ENCODE measurements around the gene ADAP1.

ADAP1 gene

DNA sequence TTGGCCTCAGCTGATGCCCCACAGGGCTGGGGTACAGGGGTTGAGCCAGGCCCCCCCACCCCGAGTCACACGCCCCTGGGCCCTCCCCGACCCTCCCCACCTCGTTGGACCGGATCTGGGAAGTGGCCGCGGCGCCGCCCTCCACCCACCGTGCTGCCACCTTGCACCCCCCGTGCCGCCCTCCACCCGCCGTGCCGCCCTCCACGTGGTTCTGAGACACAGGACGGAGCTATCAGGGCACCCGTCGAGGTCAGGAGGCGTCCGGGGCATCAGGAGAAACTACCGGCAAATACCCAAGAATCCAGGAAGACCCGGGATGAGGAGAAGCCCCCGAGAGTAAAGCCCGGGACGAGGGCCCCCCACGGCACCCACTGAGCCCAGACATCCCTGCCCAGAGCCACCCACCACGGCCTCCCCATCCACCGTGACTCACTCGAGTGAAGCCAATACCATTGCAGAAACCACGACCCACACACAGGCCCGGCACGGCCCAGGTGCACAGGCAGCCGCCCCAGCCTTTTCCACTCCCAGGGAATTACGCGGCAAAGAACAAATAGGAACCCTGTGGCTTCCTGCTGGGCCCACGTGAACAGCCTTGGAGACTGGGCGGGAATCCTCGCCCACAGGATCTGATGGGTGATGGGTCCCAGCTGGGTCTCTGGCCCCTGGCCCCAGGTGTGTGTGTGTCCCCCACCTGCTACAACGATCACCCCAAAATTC lies 34.0 kb downstream of the ADAP1 start:
- H3K4me3 ChIP-seq (ENCODE audit: low read depth, low read length): no peak overlapping the region
- no peak for DNase-seq (ENCODE audit: low read depth)
- TF ChIP-seq, protein P1, sequence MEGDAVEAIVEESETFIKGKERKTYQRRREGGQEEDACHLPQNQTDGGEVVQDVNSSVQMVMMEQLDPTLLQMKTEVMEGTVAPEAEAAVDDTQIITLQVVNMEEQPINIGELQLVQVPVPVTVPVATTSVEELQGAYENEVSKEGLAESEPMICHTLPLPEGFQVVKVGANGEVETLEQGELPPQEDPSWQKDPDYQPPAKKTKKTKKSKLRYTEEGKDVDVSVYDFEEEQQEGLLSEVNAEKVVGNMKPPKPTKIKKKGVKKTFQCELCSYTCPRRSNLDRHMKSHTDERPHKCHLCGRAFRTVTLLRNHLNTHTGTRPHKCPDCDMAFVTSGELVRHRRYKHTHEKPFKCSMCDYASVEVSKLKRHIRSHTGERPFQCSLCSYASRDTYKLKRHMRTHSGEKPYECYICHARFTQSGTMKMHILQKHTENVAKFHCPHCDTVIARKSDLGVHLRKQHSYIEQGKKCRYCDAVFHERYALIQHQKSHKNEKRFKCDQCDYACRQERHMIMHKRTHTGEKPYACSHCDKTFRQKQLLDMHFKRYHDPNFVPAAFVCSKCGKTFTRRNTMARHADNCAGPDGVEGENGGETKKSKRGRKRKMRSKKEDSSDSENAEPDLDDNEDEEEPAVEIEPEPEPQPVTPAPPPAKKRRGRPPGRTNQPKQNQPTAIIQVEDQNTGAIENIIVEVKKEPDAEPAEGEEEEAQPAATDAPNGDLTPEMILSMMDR (IDR thresholded peaks at IDR 0.05; ENCODE audit: insufficient read depth, low read depth, low read length, missing control alignments): no peak

DNA sequence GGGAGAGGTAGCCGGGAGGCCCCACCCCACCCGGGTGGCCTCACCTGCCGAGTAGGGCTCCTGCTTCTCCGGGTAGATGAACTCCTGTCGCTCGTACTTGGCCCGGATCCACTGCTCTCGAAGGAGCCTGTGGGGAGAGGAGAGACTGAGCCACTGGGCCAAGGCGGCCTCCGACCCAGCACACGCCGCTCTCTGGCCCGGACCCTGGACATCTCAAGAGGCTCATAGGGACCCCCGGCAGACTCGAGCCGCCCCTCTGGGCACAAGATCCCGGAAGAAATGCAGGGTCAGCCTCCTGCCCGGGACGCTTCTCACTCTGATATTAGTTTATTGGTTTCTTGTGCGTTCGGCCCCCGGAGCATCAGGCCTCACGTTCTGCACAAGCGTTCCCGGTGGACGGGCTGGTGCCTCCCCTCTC lies 34.5 kb downstream of the ADAP1 start:
- TF ChIP-seq, protein P1 (IDR thresholded peaks at IDR 0.05; ENCODE audit: insufficient read depth, low read depth, low read length, missing control alignments): no peak
- no peak overlapping the region for H3K4me3 ChIP-seq (ENCODE audit: low read depth, low read length)
- no peak for DNase-seq (ENCODE audit: low read depth)

DNA sequence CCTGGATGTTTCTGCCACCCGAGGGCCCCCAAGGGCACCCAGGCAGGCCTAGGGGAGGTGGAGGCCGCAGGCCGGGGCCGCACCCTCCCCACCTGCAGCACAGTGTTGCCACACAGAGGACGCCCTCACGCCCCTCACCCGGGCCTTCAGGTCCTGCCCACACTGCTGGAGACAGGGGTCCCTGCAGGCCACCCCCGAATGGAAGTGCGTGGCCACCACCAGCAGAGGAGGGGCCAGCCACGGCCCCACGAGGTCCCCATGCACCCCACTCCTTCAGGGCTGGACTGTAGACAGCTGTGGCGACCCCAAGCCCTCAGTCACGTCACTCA lies 35.4 kb downstream of the ADAP1 start:
- no peak for DNase-seq (ENCODE audit: low read depth)
- TF ChIP-seq, protein P1 (IDR thresholded peaks at IDR 0.05; ENCODE audit: insufficient read depth, low read depth, low read length, missing control alignments): no peak
- H3K4me3 ChIP-seq (ENCODE audit: low read depth, low read length): no peak overlapping the region

DNA sequence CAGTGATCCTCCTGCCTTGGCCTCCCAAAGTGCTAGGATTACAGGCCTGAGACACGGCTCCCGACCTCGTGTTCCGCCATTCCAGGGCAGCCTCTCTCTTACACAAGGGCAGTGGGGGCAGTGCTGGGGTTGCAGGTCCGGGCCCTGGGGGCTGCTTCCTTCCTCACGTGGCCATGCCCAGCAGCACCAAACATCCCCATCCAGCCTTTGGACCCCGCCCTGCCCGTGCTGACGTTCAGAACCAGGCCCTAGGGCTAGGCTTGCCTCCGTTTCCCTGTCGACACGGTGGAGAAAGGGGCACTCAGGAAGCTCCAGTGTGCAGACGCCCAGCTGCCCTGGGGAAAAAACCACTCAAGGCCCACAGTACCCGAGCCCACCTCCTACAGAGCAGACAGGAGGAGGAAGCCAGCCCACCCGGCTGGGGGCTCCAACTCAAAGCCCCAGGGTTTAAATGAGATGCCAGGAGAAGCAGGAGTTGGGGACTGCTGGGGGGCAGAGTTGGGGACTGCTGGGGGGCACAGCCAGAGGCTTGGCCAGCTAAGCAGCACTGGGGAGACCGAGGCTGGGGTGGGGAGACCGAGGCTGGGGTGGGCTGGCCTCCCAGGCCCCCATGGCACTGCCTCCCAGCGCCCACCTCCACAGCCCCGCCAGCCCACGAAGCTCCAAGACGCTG lies 35.9 kb downstream of the ADAP1 start:
- TF ChIP-seq, protein P1 (IDR thresholded peaks at IDR 0.05; ENCODE audit: insufficient read depth, low read depth, low read length, missing control alignments): no peak
- no peak for DNase-seq (ENCODE audit: low read depth)
- H3K4me3 ChIP-seq (ENCODE audit: low read depth, low read length): no peak overlapping the region

DNA sequence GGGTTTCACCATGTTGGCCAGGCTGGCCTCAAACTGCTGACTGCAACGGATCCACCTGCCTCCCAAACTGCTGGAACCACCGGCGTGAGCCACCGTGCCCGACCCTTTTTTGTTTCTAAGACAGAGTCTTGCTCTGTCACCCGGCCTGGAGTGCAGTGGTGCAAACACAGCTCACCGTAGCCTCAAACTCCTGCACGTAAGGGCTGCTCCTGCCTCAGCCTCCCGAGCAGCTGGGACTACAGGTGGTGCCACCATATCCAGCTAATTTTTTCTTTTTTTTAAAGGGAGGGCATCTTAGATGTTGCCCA lies 36.4 kb downstream of the ADAP1 start:
- DNase-seq (ENCODE audit: low read depth): no peak
- TF ChIP-seq, protein P1 (IDR thresholded peaks at IDR 0.05; ENCODE audit: insufficient read depth, low read depth, low read length, missing control alignments): no peak
- no peak overlapping the region for H3K4me3 ChIP-seq (ENCODE audit: low read depth, low read length)

DNA sequence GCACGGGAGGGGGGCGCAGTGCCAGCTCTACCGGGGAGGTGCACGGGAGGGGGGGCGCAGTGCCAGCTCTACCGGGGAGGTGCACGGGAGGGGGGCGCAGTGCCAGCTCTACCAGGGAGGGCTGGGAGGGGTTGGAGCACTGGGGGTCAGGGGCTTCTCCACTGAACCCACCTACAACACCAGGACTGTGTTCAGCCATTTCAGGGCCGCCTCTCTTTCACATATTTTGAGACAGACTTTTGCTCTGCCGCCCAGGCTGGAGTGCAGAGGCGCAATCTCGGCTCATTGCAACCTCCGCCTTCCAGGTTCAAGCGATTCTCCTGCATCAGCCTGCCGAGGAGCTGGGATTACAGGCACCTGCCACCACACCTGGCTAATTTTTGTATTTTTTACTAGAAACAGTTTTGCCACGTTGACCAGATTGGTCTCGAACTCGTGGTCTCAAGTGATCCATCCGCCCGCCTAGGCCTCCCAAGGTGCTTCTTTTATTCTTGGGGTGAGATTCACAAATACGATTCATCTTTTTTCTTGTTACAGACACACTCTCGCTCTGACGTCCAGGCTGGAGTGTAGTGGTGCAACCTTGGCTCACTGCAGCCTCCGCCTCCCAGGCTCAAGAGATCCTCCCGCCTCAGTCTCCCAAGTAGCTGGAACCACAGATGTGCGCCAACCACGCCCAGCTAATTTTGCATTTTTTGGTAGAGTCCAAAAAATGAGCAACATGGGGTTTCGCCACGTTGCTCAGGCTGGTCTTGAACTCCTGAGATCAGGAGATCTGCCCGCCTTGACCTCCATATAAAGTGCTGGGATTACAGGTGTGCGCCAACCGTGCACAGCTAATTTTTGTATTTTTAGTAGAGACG lies 37.0 kb downstream of the ADAP1 start:
- TF ChIP-seq, protein P1 (IDR thresholded peaks at IDR 0.05; ENCODE audit: insufficient read depth, low read depth, low read length, missing control alignments): no peak
- DNase-seq (ENCODE audit: low read depth): no peak
- H3K4me3 ChIP-seq (ENCODE audit: low read depth, low read length): no peak overlapping the region

Data from GM12865 (cell line).